PFSK-1 (cell line): ENCODE data around the gene TESMIN.

ENCODE experiments used
- POLR2AphosphoS5 ChIP-seq: IDR thresholded peaks from 2 replicates; pipeline ENCODE4 v1.6.1; 2012; ENCODE audit warnings: low read depth, mild to moderate bottlenecking, control low read depth, low read length, moderate library complexity
- TAF1 ChIP-seq: IDR thresholded peaks from 2 replicates; pipeline ENCODE4 v1.6.1; 2012; ENCODE audit warnings: low read length, control low read depth, borderline replicate concordance; ENCODE audit not compliant: insufficient read depth
- TF ChIP-seq, protein P1 (sequence below), 2 experiments: IDR thresholded peaks; 2 replicates each; pipeline versions ENCODE4 v1.6.1 to v1.8.0; 2011 to 2012; ENCODE audit warnings: low read depth in 2 of 2, low read length in 2 of 2, control low read depth in 1 of 2, inconsistent platforms in 1 of 2, mild to moderate bottlenecking in 1 of 2, moderate library complexity in 1 of 2; ENCODE audit not compliant: insufficient read depth in 1 of 2

DNA sequence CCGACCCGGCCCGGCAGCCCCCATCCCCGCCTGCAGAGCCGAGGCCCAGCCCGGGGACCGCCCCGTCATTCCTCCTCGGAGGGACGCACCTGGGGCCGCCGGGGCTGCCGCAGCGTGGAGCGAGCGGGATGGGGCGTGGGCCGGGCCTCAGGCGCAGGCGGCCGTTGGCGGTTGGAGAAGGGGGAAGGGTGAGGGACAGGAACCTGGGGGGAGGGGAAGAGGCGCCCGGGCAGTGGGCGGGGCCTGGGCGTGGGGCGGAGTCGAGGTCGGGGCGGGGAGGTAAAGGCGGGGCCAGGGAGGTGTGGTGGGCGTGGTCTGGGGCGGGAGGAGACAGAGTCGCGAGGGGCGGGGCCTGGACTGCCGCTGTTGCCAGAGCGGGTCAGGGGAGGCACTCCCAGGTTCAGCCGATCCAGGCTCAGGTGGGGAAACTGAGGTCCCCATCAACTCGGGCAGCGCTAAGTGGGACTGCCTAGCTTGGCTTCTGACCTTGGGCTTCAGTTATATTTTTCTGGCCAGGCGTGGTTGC lies at the start of gene TESMIN:
- TF ChIP-seq, protein P1, sequence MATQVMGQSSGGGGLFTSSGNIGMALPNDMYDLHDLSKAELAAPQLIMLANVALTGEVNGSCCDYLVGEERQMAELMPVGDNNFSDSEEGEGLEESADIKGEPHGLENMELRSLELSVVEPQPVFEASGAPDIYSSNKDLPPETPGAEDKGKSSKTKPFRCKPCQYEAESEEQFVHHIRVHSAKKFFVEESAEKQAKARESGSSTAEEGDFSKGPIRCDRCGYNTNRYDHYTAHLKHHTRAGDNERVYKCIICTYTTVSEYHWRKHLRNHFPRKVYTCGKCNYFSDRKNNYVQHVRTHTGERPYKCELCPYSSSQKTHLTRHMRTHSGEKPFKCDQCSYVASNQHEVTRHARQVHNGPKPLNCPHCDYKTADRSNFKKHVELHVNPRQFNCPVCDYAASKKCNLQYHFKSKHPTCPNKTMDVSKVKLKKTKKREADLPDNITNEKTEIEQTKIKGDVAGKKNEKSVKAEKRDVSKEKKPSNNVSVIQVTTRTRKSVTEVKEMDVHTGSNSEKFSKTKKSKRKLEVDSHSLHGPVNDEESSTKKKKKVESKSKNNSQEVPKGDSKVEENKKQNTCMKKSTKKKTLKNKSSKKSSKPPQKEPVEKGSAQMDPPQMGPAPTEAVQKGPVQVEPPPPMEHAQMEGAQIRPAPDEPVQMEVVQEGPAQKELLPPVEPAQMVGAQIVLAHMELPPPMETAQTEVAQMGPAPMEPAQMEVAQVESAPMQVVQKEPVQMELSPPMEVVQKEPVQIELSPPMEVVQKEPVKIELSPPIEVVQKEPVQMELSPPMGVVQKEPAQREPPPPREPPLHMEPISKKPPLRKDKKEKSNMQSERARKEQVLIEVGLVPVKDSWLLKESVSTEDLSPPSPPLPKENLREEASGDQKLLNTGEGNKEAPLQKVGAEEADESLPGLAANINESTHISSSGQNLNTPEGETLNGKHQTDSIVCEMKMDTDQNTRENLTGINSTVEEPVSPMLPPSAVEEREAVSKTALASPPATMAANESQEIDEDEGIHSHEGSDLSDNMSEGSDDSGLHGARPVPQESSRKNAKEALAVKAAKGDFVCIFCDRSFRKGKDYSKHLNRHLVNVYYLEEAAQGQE (IDR thresholded peaks at IDR 0.05; ENCODE audit: insufficient read depth in 1 of 2, low read depth in 2 of 2, low read length in 2 of 2), result 0 out of 4 replicates have a peak, but pooled peaks of 1 of the 2 experiments have one; percentile 29
- TF ChIP-seq POLR2AphosphoS5, result peak; percentile 68
- TF ChIP-seq TAF1, result peak; percentile 39; the same call in 1 of the 2 replicates
